ENCODE data around the gene HBM. TPM values are rescaled to one million over a fixed set of nuclear protein-coding genes. Genes with fewer than 3 reads are reported as not detected.
"Not testable (repeated sequence)": the region's sequence is repeated elsewhere in the genome, so short reads cannot be mapped to it uniquely, and the experiment has no call there.

HBM gene
- polyA plus RNA-seq, 3 donors, result 1.9 TPM; not detected in 2

DNA sequence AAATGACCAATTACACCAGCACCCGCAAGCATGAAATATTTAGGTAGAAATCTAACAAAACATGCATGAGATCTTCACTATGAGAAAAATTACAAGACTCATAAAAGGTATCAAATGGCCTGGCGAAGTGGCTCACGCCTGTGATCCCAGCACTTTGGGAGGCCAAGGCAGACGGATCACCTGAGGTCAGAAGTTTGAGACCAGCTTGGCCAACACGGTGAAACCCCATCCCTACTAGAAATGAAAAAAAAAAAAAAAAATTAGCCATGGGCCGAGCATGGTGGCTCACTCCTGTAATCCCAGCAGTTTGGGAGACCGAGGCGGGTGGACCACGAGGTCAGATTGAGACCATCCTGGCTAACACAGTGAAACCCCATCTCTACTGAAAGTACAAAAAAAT, 38.3 kb downstream of the HBM start:
- H3K27ac ChIP-seq (ENCODE audit: low read depth, low read length), result not testable (repeated sequence)
- WGBS, 3 donors, result 91 to 96% (median 94%) methylated on average over 9 of the region's 9 CpGs

DNA sequence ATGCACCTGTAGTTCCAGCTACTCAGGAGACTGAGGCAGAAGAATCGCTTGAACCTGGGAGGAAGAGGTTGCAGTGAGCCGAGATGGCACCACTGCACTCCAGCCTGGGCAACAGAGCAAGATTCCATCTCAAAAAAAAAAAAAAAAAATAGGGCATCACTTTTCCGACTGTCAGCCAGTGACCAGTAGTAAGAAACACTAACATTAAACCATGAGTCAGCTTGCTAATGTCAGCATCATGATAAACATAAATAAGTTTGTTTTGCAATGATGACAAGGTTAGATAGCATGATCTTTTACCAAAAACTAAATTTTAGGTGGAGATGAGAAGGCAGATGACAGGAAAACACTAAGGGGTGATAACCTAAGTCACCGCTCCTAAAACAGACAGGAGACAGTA, 43.6 kb downstream of the HBM start:
- H3K27ac ChIP-seq (ENCODE audit: low read depth, low read length), result not testable (repeated sequence)
- WGBS, 3 donors, result 86 to 96% (median 95%) methylated on average over 4 of the region's 4 CpGs

GRCh38 chr16:211631-212180, 45.9 kb downstream of the HBM start:
- H3K27ac ChIP-seq (ENCODE audit: low read depth, low read length), result not testable (repeated sequence)
- WGBS, 3 donors, result 87 to 91% (median 87%) methylated on average over 14 of the region's 14 CpGs

- no peak overlapping the region for H3K27ac ChIP-seq (ENCODE audit: low read depth, low read length)
- 72 to 98% (median 92%) methylated on average over 3 of the region's 3 CpGs for WGBS, 3 donors
These were observed 47.2 kb downstream of the HBM start for GRCh38 chr16:212999-213398.

Other genes with a start within 250 kb of the HBM start
- gene POLR3K, start 112.4 kb upstream of the HBM start, polyA plus RNA-seq, result 10 to 100 TPM in 1 of 3 donors, 1 to 10 TPM in 2; 7.8 to 11.2 (median 9.8) TPM
- gene SNRNP25, start 112.2 kb upstream of the HBM start, polyA plus RNA-seq, result 10 to 100 TPM; 12.7 to 30.4 (median 26.9) TPM
- 10 to 100 TPM; 12.2 to 35.7 (median 33.0) TPM for gene RHBDF1, start 93.3 kb upstream of the HBM start, polyA plus RNA-seq
- gene MPG, start 87.8 kb upstream of the HBM start, polyA plus RNA-seq, result 10 to 100 TPM; 65.6 to 93.3 (median 72.0) TPM
- gene NPRL3, start 27.3 kb upstream of the HBM start, polyA plus RNA-seq, result 10 to 100 TPM; 14.5 to 21.0 (median 20.1) TPM
- under 1 TPM in 2 of 3 donors, not detected in 1; 0.12 to 0.71 TPM for gene HBZ, start 13.3 kb upstream of the HBM start, polyA plus RNA-seq
- gene HBA2, start 6.9 kb downstream of the HBM start, polyA plus RNA-seq, result 100 to 1,000 TPM in 1 of 3 donors, 10 to 100 TPM in 2; 24.5 to 982 (median 57.9) TPM
- 100 to 1,000 TPM in 1 of 3 donors, 10 to 100 TPM in 1, 1 to 10 TPM in 1; 6.7 to 330 (median 28.5) TPM for gene HBA1, start 10.7 kb downstream of the HBM start, polyA plus RNA-seq
- under 1 TPM in 1 of 3 donors, not detected in 2; 0.40 TPM for gene HBQ1, start 14.5 kb downstream of the HBM start, polyA plus RNA-seq
- gene LUC7L, start 63.5 kb downstream of the HBM start, polyA plus RNA-seq, result 10 to 100 TPM; 36.1 to 83.2 (median 36.3) TPM
- gene FAM234A, start 68.8 kb downstream of the HBM start, polyA plus RNA-seq, result 100 to 1,000 TPM in 1 of 3 donors, 10 to 100 TPM in 2; 41.5 to 108 (median 59.5) TPM
- 10 to 100 TPM in 2 of 3 donors, 1 to 10 TPM in 1; 7.2 to 26.4 (median 13.7) TPM for gene RGS11, start 110.0 kb downstream of the HBM start, polyA plus RNA-seq
- 10 to 100 TPM in 1 of 3 donors, 1 to 10 TPM in 1, under 1 TPM in 1; 0.22 to 78.0 (median 4.1) TPM for gene ARHGDIG, start 114.6 kb downstream of the HBM start, polyA plus RNA-seq
- gene PDIA2, start 117.2 kb downstream of the HBM start, polyA plus RNA-seq, result 100 to 1,000 TPM in 1 of 3 donors, 1 to 10 TPM in 2; 2.1 to 836 (median 6.5) TPM
- 10 to 100 TPM; 11.8 to 18.4 (median 15.8) TPM for gene AXIN1, start 186.7 kb downstream of the HBM start, polyA plus RNA-seq
- gene MRPL28, start 204.6 kb downstream of the HBM start, polyA plus RNA-seq, result 10 to 100 TPM; 36.6 to 75.1 (median 70.4) TPM
- gene PGAP6, start 216.0 kb downstream of the HBM start, polyA plus RNA-seq, result 10 to 100 TPM; 33.2 to 53.3 (median 47.0) TPM
- gene NME4, start 231.2 kb downstream of the HBM start, polyA plus RNA-seq, result 100 to 1,000 TPM in 2 of 3 donors, 10 to 100 TPM in 1; 30.1 to 223 (median 130) TPM
- 10 to 100 TPM; 11.9 to 22.8 (median 20.2) TPM for gene DECR2, start 235.9 kb downstream of the HBM start, polyA plus RNA-seq